ENCODE measurements around the gene TNFRSF8. TPM values are rescaled to one million over a fixed set of nuclear protein-coding genes. Genes with fewer than 3 reads are reported as not detected.

The TNFRSF8 gene
- total and polyA plus RNA-seq, 8 donors, result 0.11 to 2.8 (median 0.21) TPM

GRCh38 chr1:12170263-12170671 lies 107.2 kb downstream of the TNFRSF8 start:
- H3K36me3 ChIP-seq, result peaks cover 0 to 11% of the 10 kb centered on the region in 2 donors
- peaks cover 15 to 90% of the 10 kb centered on the region in 2 donors for H3K4me1 ChIP-seq
- intact Hi-C loops (cut with DNase I), result no loop called here
- H3K27ac ChIP-seq, result peak overlapping the region in 1 of 2 donors; percentile 94
- TF ChIP-seq CTCF (IDR thresholded peaks at IDR 0.05), result no peak
- H3K4me3 ChIP-seq, result peak overlapping the region in 1 of 2 donors; percentile 95
- H3K27me3 ChIP-seq, result no peaks in the 10 kb centered on the region
- no peak for ATAC-seq
- no peaks in the 10 kb centered on the region for H3K9me3 ChIP-seq
- peak in 1 of 4 donors; percentile 32 for DNase-seq

- TF ChIP-seq CTCF (IDR thresholded peaks at IDR 0.05), result no peak
- H3K4me3 ChIP-seq, result peak overlapping the region in 1 of 2 donors; percentile 95
- H3K9me3 ChIP-seq, result no peaks in the 10 kb centered on the region
- peaks cover 15 to 90% of the 10 kb centered on the region in 2 donors for H3K4me1 ChIP-seq
- ATAC-seq, result no peak
- peaks cover 0 to 11% of the 10 kb centered on the region in 2 donors for H3K36me3 ChIP-seq
- no peaks in the 10 kb centered on the region for H3K27me3 ChIP-seq
- peak overlapping the region; percentile 10 to 94 for H3K27ac ChIP-seq
- intact Hi-C loops (cut with DNase I), result no loop called here
- DNase-seq, result peak in 1 of 4 donors; percentile 12
Observed at GRCh38 chr1:12171206-12172041, 108.3 kb downstream of the TNFRSF8 start.

- intact Hi-C loops (cut with DNase I), result no loop called here
- ATAC-seq (no peak), DNase-seq (peak in 1 of 4 donors; percentile 88)
- Histone ChIP-seq H3K36me3 (peaks cover 0 to 11% of the 10 kb centered on the region in 2 donors), H3K9me3 (no peaks in the 10 kb centered on the region), H3K4me1 (peaks cover 21 to 94% of the 10 kb centered on the region in 2 donors), H3K27ac (peak overlapping the region; percentile 72 to 94), H3K27me3 (no peaks in the 10 kb centered on the region), H3K4me3 (peak overlapping the region in 1 of 2 donors; percentile 95)
- no peak for TF ChIP-seq CTCF (IDR thresholded peaks at IDR 0.05)
Observed at GRCh38 chr1:12172042-12172851, 109.1 kb downstream of the TNFRSF8 start.

- H3K4me1 ChIP-seq, result peaks cover 29 to 98% of the 10 kb centered on the region in 2 donors
- H3K9me3 ChIP-seq, result no peaks in the 10 kb centered on the region
- TF ChIP-seq CTCF (IDR thresholded peaks at IDR 0.05), result no peak
- no peaks in the 10 kb centered on the region for H3K27me3 ChIP-seq
- H3K27ac ChIP-seq, result peak overlapping the region; percentile 72 to 94
- ATAC-seq (no peak), DNase-seq (no peak)
- H3K4me3 ChIP-seq, result peak overlapping the region in 1 of 2 donors; percentile 95
- H3K36me3 ChIP-seq, result peaks cover 0 to 11% of the 10 kb centered on the region in 2 donors
- intact Hi-C loops (cut with DNase I), result no loop called here
Observed at GRCh38 chr1:12173041-12173509, 110.0 kb downstream of the TNFRSF8 start.
